HCT116 (cell line): ENCODE data around the gene HDGF. TPM values are rescaled to one million over a fixed set of nuclear protein-coding genes. Genes with fewer than 3 reads are reported as not detected.

Experiments used
- ATAC-seq: fragments of 200-7000 bp; cut with Tn5 transposase; 2 replicates; pipeline ENCODE4 v1.9.1; 2020; ENCODE audit warnings: mild to moderate bottlenecking, moderate library complexity
- BruUV-seq: library from RNA; stranded (reverse); fragments of 400-500 nt; replicated peaks from 2 replicates; lab custom pipeline; 2021; lab: Mats Ljungman, UMichigan
- CTCF ChIA-PET: fragments of 300-600 bp; sonication (Branson Sonifier 250); formaldehyde crosslinking; loops from one replicate; lab custom pipeline; 2021; ENCODE audit warnings: antibody characterized with exemption; lab: Charles Lee
- POLR2A ChIA-PET: fragments of 300-600, 350-600 bp; sonication (Branson Sonifier 250); formaldehyde crosslinking; loops from one replicate; lab custom pipeline; 2021; ENCODE audit warnings: antibody characterized with exemption; lab: Charles Lee
- RAD21 ChIA-PET, 2 experiments: fragments of 300-600 bp; sonication (Branson Sonifier 250); formaldehyde crosslinking; loops; one replicate each; lab custom pipeline; 2023; ENCODE audit warnings: low total read pairs in 2 of 2; ENCODE audit not compliant: uncharacterized antibody in 2 of 2, unreplicated experiment in 2 of 2, low non-redundant PET in 1 of 2; lab: Charles Lee
- DNase-seq: peaks from one replicate; pipeline ENCODE4 v3.0.0-alpha.2; 2010; ENCODE audit warnings: low read depth, low spot score
- H2AFZ ChIP-seq: fragments of 200-600 bp; shearing (Covaris generic), sonication (generic); 2 replicates; pipeline ENCODE4 v1.6.1; 2017; ENCODE audit warnings: low read depth, mixed run types, mixed read lengths, antibody characterized with exemption, low read length; ENCODE audit not compliant: poor library complexity, severe bottlenecking
- H3K27ac ChIP-seq: 2 replicates; pipeline ENCODE4 v1.5.1; 2012; ENCODE audit warnings: low read depth, low read length
- H3K27me3 ChIP-seq: fragments of 200-600 bp; sonication (generic); 2 replicates; pipeline ENCODE4 v1.6.1; 2016; ENCODE audit warnings: mixed run types, low read length, mixed read lengths; ENCODE audit not compliant: insufficient read depth
- H3K36me3 ChIP-seq, 2 experiments: fragments of 200-500 bp in 1 of 2; fragments of 200-600 bp in 1 of 2; sonication (Bioruptor generic) in 1 of 2; sonication (generic) in 1 of 2; 2 replicates each; pipeline versions ENCODE4 v1.5.1 to v1.6.1; 2014 to 2016; ENCODE audit warnings: low read length in 2 of 2, inconsistent platforms in 1 of 2, mixed read lengths in 1 of 2, mixed run types in 1 of 2; ENCODE audit not compliant: insufficient read depth in 2 of 2, control insufficient read depth in 1 of 2
- H3K4me1 ChIP-seq, 2 experiments: fragments of 200-600 bp in 1 of 2; sonication (generic) in 1 of 2; 2 replicates each; pipeline versions ENCODE4 v1.5.1 to v1.6.1; 2012 to 2017; ENCODE audit warnings: low read length in 2 of 2, inconsistent platforms in 1 of 2, mild to moderate bottlenecking in 1 of 2, mixed read lengths in 1 of 2, mixed run types in 1 of 2, moderate library complexity in 1 of 2; ENCODE audit not compliant: insufficient read depth in 2 of 2, control insufficient read depth in 1 of 2
- H3K4me2 ChIP-seq: fragments of 200-600 bp; sonication (generic); 2 replicates; pipeline ENCODE4 v1.6.1; 2017; ENCODE audit warnings: mixed run types, low read length, mixed read lengths
- H3K4me3 ChIP-seq, 2 experiments: fragments of 200-600 bp in 1 of 2; sonication (generic) in 1 of 2; replicated peaks in 1 of 2; 2 replicates each; pipeline ENCODE4 v1.5.1; 2011 to 2016; ENCODE audit warnings: low read length in 2 of 2, control low read depth in 1 of 2, low read depth in 1 of 2, mild to moderate bottlenecking in 1 of 2, mixed read lengths in 1 of 2, mixed run types in 1 of 2
- H3K79me2 ChIP-seq: fragments of 200-600 bp; sonication (generic); 2 replicates; pipeline ENCODE4 v1.6.1; 2017; ENCODE audit warnings: mild to moderate bottlenecking, mixed run types, low read length, moderate library complexity, mixed read lengths; ENCODE audit not compliant: insufficient read depth
- H3K9ac ChIP-seq: fragments of 200-600 bp; sonication (generic); 2 replicates; pipeline ENCODE4 v1.6.1; 2016; ENCODE audit warnings: low read length, mixed read lengths
- H3K9me2 ChIP-seq: fragments of 200-600 bp; sonication (generic), shearing (Covaris generic); 2 replicates; pipeline ENCODE4 v1.6.1; 2017; ENCODE audit warnings: mixed run types, mild to moderate bottlenecking, moderate library complexity; ENCODE audit not compliant: insufficient read depth
- H3K9me3 ChIP-seq, 2 experiments: fragments of 200-500 bp in 1 of 2; fragments of 200-600 bp in 1 of 2; sonication (Bioruptor generic) in 1 of 2; sonication (generic) in 1 of 2; 2 replicates each; pipeline ENCODE4 v1.6.1; 2014 to 2017; ENCODE audit warnings: low read length in 2 of 2, mixed read lengths in 2 of 2, inconsistent platforms in 1 of 2, low read depth in 1 of 2, mild to moderate bottlenecking in 1 of 2, mixed run types in 1 of 2, moderate library complexity in 1 of 2; ENCODE audit not compliant: control insufficient read depth in 1 of 2, insufficient read depth in 1 of 2
- H4K20me1 ChIP-seq: fragments of 200-600 bp; sonication (generic), shearing (Covaris generic); 2 replicates; pipeline ENCODE4 v1.6.1; 2017; ENCODE audit warnings: mixed run types, mild to moderate bottlenecking, moderate library complexity; ENCODE audit not compliant: insufficient read depth
- EGR1 ChIP-seq: IDR thresholded peaks from 2 replicates; pipeline ENCODE4 v1.6.1; 2012; ENCODE audit warnings: low read depth
- ELF1 ChIP-seq: IDR thresholded peaks from 2 replicates; pipeline ENCODE4 v1.6.1; 2012; ENCODE audit warnings: low read depth, borderline replicate concordance
- POLR2AphosphoS5 ChIP-seq: IDR thresholded peaks from 2 replicates; pipeline ENCODE4 v1.6.1; 2011; ENCODE audit warnings: mild to moderate bottlenecking, low read depth, low read length, moderate library complexity
- RAD21 ChIP-seq: IDR thresholded peaks from 2 replicates; pipeline ENCODE4 v1.6.1; 2012; ENCODE audit warnings: low read depth, mild to moderate bottlenecking
- REST ChIP-seq: IDR thresholded peaks from 2 replicates; pipeline ENCODE4 v1.6.1; 2012; ENCODE audit warnings: low read depth
- SIN3A ChIP-seq: IDR thresholded peaks from 2 replicates; pipeline ENCODE4 v1.6.1; 2012; ENCODE audit warnings: low read depth
- intact Hi-C: fragments of 100-400 bp; cut with micrococcal nuclease; formaldehyde crosslinking; loops from 2 replicates; pipeline ENCODE4 v1.10.0; 2022
- total RNA-seq: library from RNA; stranded (reverse); gene quantifications from one replicate; pipeline ENCODE4 v1.2.1, GENCODE V29; 2021; ENCODE audit not compliant: unreplicated experiment

Gene HDGF
- total RNA-seq, 1 experiment from 2014 or later, result 304 TPM

GRCh38 chr1:156746406-156746727 lies 5.1 kb downstream of the HDGF start:
- TF ChIP-seq EGR1 (no peak), ELF1 (no peak), POLR2AphosphoS5 (no peak), SIN3A (no peak), RAD21 (no peak), REST (no peak)
- Histone ChIP-seq H3K36me3 (peaks cover 16 to 21% of the 10 kb centered on the region in 2 experiments; a peak in 2 of 4 replicates), H3K4me3 (peak overlapping the region; percentile 58 to 97), H2AFZ (no peak overlapping the region), H3K9me3 (no peaks in the 10 kb centered on the region), H3K4me2 (peak overlapping the region; percentile 97), H3K9me2 (no peaks in the 10 kb centered on the region), H3K27ac (peak overlapping the region; percentile 99), H3K79me2 (peaks cover 83% of the 10 kb centered on the region), H3K9ac (peak overlapping the region; percentile 94), H4K20me1 (no peaks in the 10 kb centered on the region), H3K4me1 (peaks cover 34 to 70% of the 10 kb centered on the region in 2 experiments), H3K27me3 (no peaks in the 10 kb centered on the region)
- no TSS peak for BruUV-seq
- DNase-seq (no peak), ATAC-seq (no peak)
- ChIA-PET RAD21 (no interaction called here), CTCF (interaction anchor here (0.7 to 0.9 kb wide), 2 partner anchors 18 to 20 kb away, joined by 3 read pairs; partner anchors contain the start of genes ISG20L2 and METTL25B), POLR2A (no interaction called here)
- intact Hi-C loops, result loop anchor here (10.0 kb wide), 1 partner anchor 242 kb away; the partner anchor contains the start of gene MEF2D
